ENCODE results near the gene APOL6. TPM values are rescaled to one million over a fixed set of nuclear protein-coding genes. Genes with fewer than 3 reads are reported as not detected.

Gene APOL6
- total and polyA plus RNA-seq, 2 of the 13 experiments (the other 11 are each of a cell fraction or from before 2014, with no cell fraction given): 5.2 to 7.5 TPM

DNA sequence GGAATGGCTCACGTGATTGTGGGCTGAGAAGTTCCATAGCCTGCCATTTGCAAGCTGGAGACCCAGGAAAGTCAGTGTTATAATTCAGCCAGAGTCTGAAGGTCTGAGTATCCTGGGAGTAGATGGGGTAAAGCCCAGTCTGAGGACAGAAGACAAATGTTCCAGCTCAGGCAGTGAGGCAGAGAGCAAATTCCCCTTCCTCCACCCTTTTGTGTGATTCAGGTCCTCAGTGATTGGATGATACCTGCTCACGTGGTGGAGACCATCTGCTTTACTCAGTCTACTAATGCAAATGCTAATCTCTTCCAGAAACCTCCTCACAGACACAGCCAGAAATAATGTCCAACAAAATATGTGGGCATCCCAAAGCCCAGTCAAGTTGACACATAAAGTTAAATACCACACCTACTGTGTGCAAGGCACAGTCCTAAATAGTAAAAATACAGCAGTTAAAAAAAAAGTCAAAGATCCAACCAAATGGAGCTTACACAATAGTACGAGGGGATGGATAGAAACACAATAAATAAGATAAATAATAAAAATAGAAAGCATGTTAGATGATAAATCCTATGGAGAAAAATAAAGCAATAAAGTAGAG is 13.2 kb upstream of the APOL6 start:
- in situ Hi-C loops (cut with HindIII; ENCODE audit: extremely low pct_ligation_motif_present, low pct_unique_long_range_greater_than_20kb): loop anchor here (10.0 kb wide), 2 partner anchors 100 to 200 kb away; no protein-coding TSS in a partner anchor
- Histone ChIP-seq H3K27me3 (ENCODE audit: control insufficient read depth in 1 of 2, insufficient read depth in 2 of 2, low read length in 2 of 2) (no peaks in the 10 kb centered on the region; a peak in 1 of 5 replicates), H3K4me2 (ENCODE audit: low read depth, low read length) (no peak overlapping the region), H3K79me2 (ENCODE audit: insufficient read depth, low read length) (no peaks in the 10 kb centered on the region), H2AFZ (ENCODE audit: low read length) (no peak overlapping the region), H3K4me1 (ENCODE audit: insufficient read depth, low read length) (peaks cover 21% of the 10 kb centered on the region), H4K20me1 (ENCODE audit: insufficient read depth, low read length) (no peaks in the 10 kb centered on the region), H3K9me3 (ENCODE audit: low read length) (no peaks in the 10 kb centered on the region), H3K27ac (ENCODE audit: extremely low read length, insufficient read depth, low read length) (no peak overlapping the region), H3K4me3 (replicated peaks in 1 of 3; ENCODE audit: insufficient read depth in 1 of 3, low read depth in 2 of 3, low read length in 3 of 3) (no peak overlapping the region), H3K9ac (ENCODE audit: insufficient read depth, low read depth, low read length) (no peak overlapping the region), H3K36me3 (replicated peaks in 1 of 2; ENCODE audit: control insufficient read depth in 1 of 2, insufficient read depth in 2 of 2, low read length in 2 of 2) (no peaks in the 10 kb centered on the region)
- DNase-seq (ENCODE audit: low spot score): no peak
- POLR2A ChIA-PET: interaction anchor here (1.2 kb wide), 1 partner anchor 13 kb away, joined by 3 read pairs; the partner anchor contains the start of gene APOL6
- WGBS (ENCODE audit: low lambda C conversion rate): 31% methylated on average over 3 of the region's 3 CpGs
- no peak for TF ChIP-seq ZNF674 (CRISPR knock-in tag; IDR thresholded peaks at IDR 0.05; ENCODE audit: low read depth)
- peak; percentile 53 for TF ChIP-seq USF2 (IDR thresholded peaks at IDR 0.05; ENCODE audit: low read depth, low read length)
- peak; percentile 40; the same call in 1 of the 2 replicates for TF ChIP-seq USF2 (CRISPR knock-in tag; IDR thresholded peaks at IDR 0.05; ENCODE audit: borderline replicate concordance)
- TF ChIP-seq ZNF543 (CRISPR knock-in tag; IDR thresholded peaks at IDR 0.05): no peak
- TF ChIP-seq ZNF652 (CRISPR knock-in tag; IDR thresholded peaks at IDR 0.05; ENCODE audit: borderline replicate concordance, low read depth): no peak
- FAIRE-seq: no peak
- intact Hi-C loops (cut with micrococcal nuclease; ENCODE audit: unreplicated experiment): no loop called here
- BruUV-seq (replicated peaks): no TSS peak
- CTCF ChIA-PET (ENCODE audit: low intra/inter-chr PET ratio, low total read pairs): no interaction called here
- ATAC-seq: no peak

GRCh38 chr22:35637254-35637653 is 11.0 kb upstream of the APOL6 start:
- Histone ChIP-seq H3K9ac (ENCODE audit: insufficient read depth, low read depth, low read length) (no peak overlapping the region), H3K27me3 (ENCODE audit: control insufficient read depth in 1 of 2, insufficient read depth in 2 of 2, low read length in 2 of 2) (no peaks in the 10 kb centered on the region; a peak in 1 of 5 replicates), H3K9me3 (ENCODE audit: low read length) (no peaks in the 10 kb centered on the region), H3K79me2 (ENCODE audit: insufficient read depth, low read length) (no peaks in the 10 kb centered on the region), H4K20me1 (ENCODE audit: insufficient read depth, low read length) (no peaks in the 10 kb centered on the region), H3K4me1 (ENCODE audit: insufficient read depth, low read length) (peaks cover 43% of the 10 kb centered on the region), H3K4me3 (replicated peaks in 1 of 3; ENCODE audit: insufficient read depth in 1 of 3, low read depth in 2 of 3, low read length in 3 of 3) (no peak overlapping the region), H3K36me3 (replicated peaks in 1 of 2; ENCODE audit: control insufficient read depth in 1 of 2, insufficient read depth in 2 of 2, low read length in 2 of 2) (no peaks in the 10 kb centered on the region), H2AFZ (ENCODE audit: low read length) (no peak overlapping the region), H3K27ac (ENCODE audit: extremely low read length, insufficient read depth, low read length) (no peak overlapping the region), H3K4me2 (ENCODE audit: low read depth, low read length) (no peak overlapping the region)
- no peak for DNase-seq (ENCODE audit: low spot score)
- FAIRE-seq: no peak
- 50% methylated on average over 5 of the region's 5 CpGs for WGBS (ENCODE audit: low lambda C conversion rate)
- ChIA-PET CTCF (ENCODE audit: low intra/inter-chr PET ratio, low total read pairs) (no interaction called here), POLR2A (no interaction called here)
- in situ Hi-C loops (cut with HindIII; ENCODE audit: extremely low pct_ligation_motif_present, low pct_unique_long_range_greater_than_20kb): loop anchor here (10.0 kb wide), 2 partner anchors 98 to 198 kb away; no protein-coding TSS in a partner anchor
- BruUV-seq (replicated peaks): no TSS peak
- intact Hi-C loops (cut with micrococcal nuclease; ENCODE audit: unreplicated experiment): no loop called here
- no peak for ATAC-seq
- TF ChIP-seq PAWR (CRISPR knock-in tag; IDR thresholded peaks at IDR 0.05; ENCODE audit: borderline replicate concordance): no peak
- TF ChIP-seq, protein P1, sequence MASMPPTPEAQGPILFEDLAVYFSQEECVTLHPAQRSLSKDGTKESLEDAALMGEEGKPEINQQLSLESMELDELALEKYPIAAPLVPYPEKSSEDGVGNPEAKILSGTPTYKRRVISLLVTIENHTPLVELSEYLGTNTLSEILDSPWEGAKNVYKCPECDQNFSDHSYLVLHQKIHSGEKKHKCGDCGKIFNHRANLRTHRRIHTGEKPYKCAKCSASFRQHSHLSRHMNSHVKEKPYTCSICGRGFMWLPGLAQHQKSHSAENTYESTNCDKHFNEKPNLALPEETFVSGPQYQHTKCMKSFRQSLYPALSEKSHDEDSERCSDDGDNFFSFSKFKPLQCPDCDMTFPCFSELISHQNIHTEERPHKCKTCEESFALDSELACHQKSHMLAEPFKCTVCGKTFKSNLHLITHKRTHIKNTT (CRISPR knock-in tag; IDR thresholded peaks at IDR 0.05): no peak
- no peak for TF ChIP-seq NFYB (CRISPR knock-in tag; IDR thresholded peaks at IDR 0.05)
- no peak for TF ChIP-seq ZNF557 (CRISPR knock-in tag; IDR thresholded peaks at IDR 0.05)
- TF ChIP-seq GABPB1 (CRISPR knock-in tag; IDR thresholded peaks at IDR 0.05): no peak
- no peak for TF ChIP-seq ETV6 (CRISPR knock-in tag; conservative IDR thresholded peaks at IDR 0.05)
- TF ChIP-seq PRPF4 (IDR thresholded peaks at IDR 0.05; ENCODE audit: low read depth, low read length, poor library complexity, severe bottlenecking): no peak
- no peak for TF ChIP-seq MXD1 (CRISPR knock-in tag; IDR thresholded peaks at IDR 0.05)
